Stimulated activated CD4-positive, alpha-beta T cell treated with anti-CD3 and anti-CD28 coated beads, Interleukin-4, amount 100 ng/mL, for 24 hours (primary cell): Measurements from ENCODE around the gene ABCC4.

ENCODE experiments used
- DNase-seq: peaks from one replicate; pipeline ENCODE4 v3.0.0-alpha.2; 2020

Gene ABCC4

DNA sequence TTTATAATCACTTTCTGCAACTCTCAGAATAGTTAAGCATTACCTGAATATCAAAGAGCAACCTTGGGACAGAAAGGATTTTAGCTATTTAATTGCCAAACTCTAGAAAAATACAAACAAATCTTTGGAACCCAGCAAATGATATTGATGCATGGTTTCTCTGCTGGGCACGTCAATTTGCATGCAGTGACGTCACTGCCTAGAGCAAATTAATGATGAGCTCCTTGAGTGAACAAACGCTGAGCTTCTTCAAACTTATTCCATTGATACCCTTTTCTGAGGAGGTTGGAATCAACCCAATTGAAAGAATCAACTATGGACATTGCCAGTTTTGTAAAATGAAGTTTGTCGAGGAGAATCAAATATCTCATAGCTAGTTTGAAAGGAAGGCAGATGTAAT, 329.0 kb downstream of the ABCC4 start:
- DNase-seq = no peak
